ENCODE data around the gene SHISA7.

Gene SHISA7

GRCh38 chr19:55461259-55461973 lies 18.3 kb upstream of the SHISA7 start, which contains the start of gene ISOC2 (continued):
- TF ChIP-seq ZNF280C (tag by site-specific recombination; IDR thresholded peaks at IDR 0.05) (no peak), KLF9 (tag by site-specific recombination; IDR thresholded peaks at IDR 0.05; ENCODE audit: low read depth) (peak; percentile 54), ZNF335 (tag by site-specific recombination; conservative IDR thresholded peaks at IDR 0.05) (peak; percentile 81), ZXDB (tag by site-specific recombination; IDR thresholded peaks at IDR 0.05) (peak; percentile 69), ZNF239 (tag by site-specific recombination; IDR thresholded peaks at IDR 0.05) (peak; percentile 33; the same call in 1 of the 2 replicates), TCF7L2 (IDR thresholded peaks at IDR 0.05; ENCODE audit: borderline replicate concordance, low read depth, low read length) (no peak), RBAK (tag by site-specific recombination; IDR thresholded peaks at IDR 0.05) (no peak), ZSCAN30 (tag by site-specific recombination; IDR thresholded peaks at IDR 0.05) (peak; percentile 71), PRDM10 (tag by site-specific recombination; IDR thresholded peaks at IDR 0.05) (peak; percentile 29; the same call in 1 of the 2 replicates), ZNF549 (tag by site-specific recombination; IDR thresholded peaks at IDR 0.05) (no peak), ZIC2 (tag by site-specific recombination; IDR thresholded peaks at IDR 0.05) (peak; percentile 58), ZNF768 (tag by site-specific recombination; IDR thresholded peaks at IDR 0.05) (peak; percentile 83; the same call in 1 of the 2 replicates), ZNF843 (tag by site-specific recombination; IDR thresholded peaks at IDR 0.05) (peak; percentile 62; the same call in 1 of the 2 replicates), ZNF2 (tag by site-specific recombination; IDR thresholded peaks at IDR 0.05) (peak; percentile 66; the same call in 1 of the 2 replicates), KLF8 (tag by site-specific recombination; IDR thresholded peaks at IDR 0.05) (no peak; the same call in 1 of the 2 replicates), ZNF324 (tag by site-specific recombination; IDR thresholded peaks at IDR 0.05) (peak; percentile 57; the same call in 1 of the 2 replicates), GFI1B (tag by site-specific recombination; IDR thresholded peaks at IDR 0.05) (no peak), ZNF624 (tag by site-specific recombination; IDR thresholded peaks at IDR 0.05) (no peak), BCL6B (tag by site-specific recombination; IDR thresholded peaks at IDR 0.05) (no peak), ZSCAN23 (tag by site-specific recombination; IDR thresholded peaks at IDR 0.05) (no peak), KLF10 (tag by site-specific recombination; IDR thresholded peaks at IDR 0.05) (peak; percentile 79), PATZ1 (tag by site-specific recombination; IDR thresholded peaks at IDR 0.05) (0 out of 2 replicates have a peak, but pooled peaks have one; percentile 20), ZNF398 (tag by site-specific recombination; IDR thresholded peaks at IDR 0.05) (no peak), ZNF837 (tag by site-specific recombination; IDR thresholded peaks at IDR 0.05) (no peak), OVOL3 (tag by site-specific recombination; IDR thresholded peaks at IDR 0.05) (peak; percentile 50; the same call in 1 of the 2 replicates)
- TF ChIP-seq, protein P1, sequence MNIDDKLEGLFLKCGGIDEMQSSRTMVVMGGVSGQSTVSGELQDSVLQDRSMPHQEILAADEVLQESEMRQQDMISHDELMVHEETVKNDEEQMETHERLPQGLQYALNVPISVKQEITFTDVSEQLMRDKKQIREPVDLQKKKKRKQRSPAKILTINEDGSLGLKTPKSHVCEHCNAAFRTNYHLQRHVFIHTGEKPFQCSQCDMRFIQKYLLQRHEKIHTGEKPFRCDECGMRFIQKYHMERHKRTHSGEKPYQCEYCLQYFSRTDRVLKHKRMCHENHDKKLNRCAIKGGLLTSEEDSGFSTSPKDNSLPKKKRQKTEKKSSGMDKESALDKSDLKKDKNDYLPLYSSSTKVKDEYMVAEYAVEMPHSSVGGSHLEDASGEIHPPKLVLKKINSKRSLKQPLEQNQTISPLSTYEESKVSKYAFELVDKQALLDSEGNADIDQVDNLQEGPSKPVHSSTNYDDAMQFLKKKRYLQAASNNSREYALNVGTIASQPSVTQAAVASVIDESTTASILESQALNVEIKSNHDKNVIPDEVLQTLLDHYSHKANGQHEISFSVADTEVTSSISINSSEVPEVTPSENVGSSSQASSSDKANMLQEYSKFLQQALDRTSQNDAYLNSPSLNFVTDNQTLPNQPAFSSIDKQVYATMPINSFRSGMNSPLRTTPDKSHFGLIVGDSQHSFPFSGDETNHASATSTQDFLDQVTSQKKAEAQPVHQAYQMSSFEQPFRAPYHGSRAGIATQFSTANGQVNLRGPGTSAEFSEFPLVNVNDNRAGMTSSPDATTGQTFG (tag by site-specific recombination; IDR thresholded peaks at IDR 0.05; ENCODE audit: borderline replicate concordance) = no peak
